ENCODE data around the gene SMC1B. TPM values are rescaled to one million over a fixed set of nuclear protein-coding genes. Genes with fewer than 3 reads are reported as not detected.
"Not testable (repeated sequence)": the region's sequence is repeated elsewhere in the genome, so short reads cannot be mapped to it uniquely, and the experiment has no call there.

The SMC1B gene
- total RNA-seq, 1 experiment from 2014 or later: 0.12 TPM

GRCh38 chr22:45446216-45446615 lies 32.8 kb upstream of the SMC1B start:
- DNase-seq (ENCODE audit: low read depth): no peak

- DNase-seq (ENCODE audit: low read depth): no peak
Measured at GRCh38 chr22:45445031-45445710, 31.8 kb upstream of the SMC1B start.

DNA sequence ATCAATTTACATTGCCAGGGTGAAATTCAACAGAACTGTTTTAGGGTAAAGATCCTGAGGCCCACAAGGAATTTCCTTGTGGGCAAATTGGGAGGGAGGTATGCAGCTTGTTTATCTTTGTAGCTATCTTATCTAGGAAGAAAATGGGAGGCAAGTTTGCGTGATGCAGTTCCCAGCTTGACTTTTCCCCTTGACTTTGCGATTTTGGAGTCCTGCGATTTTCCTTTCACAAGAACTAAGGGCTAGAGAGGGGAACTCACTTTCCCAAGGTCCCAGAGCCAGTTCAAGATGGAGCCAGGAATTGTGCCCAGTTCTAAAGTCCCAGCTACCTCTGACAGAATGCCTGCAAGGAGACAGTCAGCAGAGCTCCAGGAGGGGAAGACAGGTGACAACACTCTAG lies 30.8 kb upstream of the SMC1B start:
- no peak for DNase-seq (ENCODE audit: low read depth)

DNA sequence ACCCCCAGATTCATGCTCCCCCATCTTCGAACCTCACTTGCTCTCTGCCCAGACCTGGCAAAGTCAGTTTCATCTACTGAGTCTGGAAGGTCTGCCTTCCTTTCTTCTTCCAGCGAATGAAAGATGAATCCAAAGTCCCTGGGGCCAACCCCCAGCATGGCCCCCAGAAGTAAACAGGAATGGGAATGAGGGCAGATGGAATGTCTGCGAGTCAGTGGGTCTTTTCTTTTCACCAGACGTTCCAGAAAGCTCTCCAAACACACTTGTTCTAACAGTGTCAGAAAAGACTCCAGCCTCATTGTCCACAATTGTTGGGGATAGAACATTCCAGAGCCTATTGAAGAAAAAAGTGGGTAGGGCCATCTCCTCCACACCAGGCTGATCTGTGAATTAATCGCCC lies 28.7 kb upstream of the SMC1B start:
- DNase-seq (ENCODE audit: low read depth): no peak

DNA sequence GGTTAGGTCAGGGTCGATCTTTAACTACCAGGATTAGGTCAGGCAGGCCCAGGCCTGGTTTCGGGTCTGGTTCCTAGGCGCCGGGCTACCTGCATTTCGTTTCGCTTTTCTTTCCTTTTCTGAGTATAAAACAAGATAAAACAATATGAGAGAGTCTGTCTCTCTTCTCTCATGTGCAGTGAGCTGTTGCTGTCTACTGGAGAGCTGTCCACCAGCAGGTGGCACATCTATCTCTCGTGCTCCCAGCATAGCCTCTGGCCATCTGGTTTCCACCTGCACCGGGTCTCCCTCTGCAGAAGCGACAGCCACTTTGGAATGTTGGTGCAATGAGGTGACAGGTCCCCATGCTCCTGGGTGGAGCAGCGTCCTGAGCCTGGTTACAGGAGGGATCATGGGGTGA lies 27.7 kb upstream of the SMC1B start:
- DNase-seq (ENCODE audit: low read depth): peak; percentile 31

GRCh38 chr22:45440688-45441087 lies 27.3 kb upstream of the SMC1B start:
- not testable (repeated sequence) for DNase-seq (ENCODE audit: low read depth)

DNA sequence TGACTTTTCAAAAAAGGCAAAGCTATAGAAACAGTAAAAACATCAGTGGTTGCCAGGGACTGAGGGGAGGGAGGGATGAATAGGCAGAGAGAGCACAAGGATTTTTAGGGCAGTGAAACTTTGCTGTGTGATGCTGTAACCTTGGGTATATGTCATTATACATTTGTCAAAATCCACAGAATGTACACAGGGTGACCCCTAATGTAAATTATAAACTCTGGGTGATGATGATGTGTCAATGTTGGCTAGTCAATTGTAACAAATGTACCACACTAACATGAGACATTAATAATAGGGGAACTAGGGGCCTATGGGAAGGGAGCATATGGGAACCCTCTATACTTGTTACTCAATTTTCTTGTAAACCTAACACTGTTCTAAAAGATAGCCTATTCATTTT lies 24.9 kb upstream of the SMC1B start:
- DNase-seq (ENCODE audit: low read depth): no peak

GRCh38 chr22:45436871-45437517 lies 23.6 kb upstream of the SMC1B start:
- DNase-seq (ENCODE audit: low read depth): not testable (repeated sequence)

- peak; percentile 73 for DNase-seq (ENCODE audit: low read depth)
Measured at GRCh38 chr22:45435544-45436139, 22.2 kb upstream of the SMC1B start.

DNA sequence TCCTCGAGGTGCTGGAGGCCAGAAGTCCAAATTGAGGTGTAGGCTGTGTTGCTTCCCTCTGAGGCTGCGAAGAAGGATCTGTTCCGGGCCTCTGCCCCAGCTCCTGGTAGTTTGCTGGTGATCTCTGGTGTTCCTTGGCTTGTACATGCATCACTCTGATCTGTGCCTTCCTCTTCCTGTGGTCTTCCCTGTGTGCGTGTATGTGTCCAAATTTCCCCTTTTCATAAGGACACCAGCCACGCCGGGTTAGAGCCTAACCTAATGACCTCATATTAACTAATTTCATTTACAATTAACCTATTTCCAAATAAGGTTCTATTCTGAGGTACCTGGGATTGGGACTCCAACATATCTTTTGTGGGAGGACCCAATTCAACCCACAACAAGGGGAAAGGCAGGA lies 21.6 kb upstream of the SMC1B start:
- DNase-seq (ENCODE audit: low read depth): no peak

GRCh38 chr22:45430871-45431270 lies 17.5 kb upstream of the SMC1B start:
- no peak for DNase-seq (ENCODE audit: low read depth)

DNA sequence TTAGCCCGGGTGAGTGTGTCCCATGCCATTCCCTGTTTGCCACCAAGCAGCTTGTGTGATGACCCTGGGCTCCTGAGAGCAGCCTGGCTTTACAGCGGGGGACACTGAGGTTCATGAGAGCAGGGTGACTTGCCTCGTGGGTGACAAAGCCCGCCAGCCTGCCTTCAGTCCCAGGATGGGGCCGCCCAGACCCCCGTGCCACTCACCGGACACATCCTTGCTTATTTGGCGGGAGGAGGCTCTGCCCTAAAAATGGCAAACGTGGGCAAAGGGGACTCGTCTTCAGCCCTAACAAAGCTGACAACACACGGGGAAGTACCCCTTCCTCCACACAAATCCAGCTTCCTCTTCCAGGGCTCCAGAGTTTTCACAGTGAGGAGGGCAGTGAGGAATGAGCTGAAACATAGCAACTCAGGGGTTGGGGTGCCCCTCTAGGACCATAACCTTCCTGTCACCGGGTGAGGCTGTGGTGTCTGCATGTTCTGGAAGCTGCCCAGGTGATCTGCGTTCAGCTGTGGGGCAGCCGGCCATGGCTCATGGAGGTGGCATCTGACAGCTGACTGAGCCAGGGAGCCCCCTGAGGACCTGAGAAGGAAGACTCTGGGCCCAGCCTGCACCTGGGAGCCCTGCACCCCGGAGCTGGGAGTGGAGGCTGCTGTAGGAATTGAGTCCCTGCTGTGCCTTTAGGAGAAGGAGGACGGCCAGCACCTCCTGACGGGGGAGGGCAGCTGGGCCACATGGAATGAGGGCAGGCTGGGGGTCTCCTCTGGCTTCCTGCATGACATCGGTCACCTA lies 16.8 kb upstream of the SMC1B start:
- DNase-seq (ENCODE audit: low read depth): no peak

DNA sequence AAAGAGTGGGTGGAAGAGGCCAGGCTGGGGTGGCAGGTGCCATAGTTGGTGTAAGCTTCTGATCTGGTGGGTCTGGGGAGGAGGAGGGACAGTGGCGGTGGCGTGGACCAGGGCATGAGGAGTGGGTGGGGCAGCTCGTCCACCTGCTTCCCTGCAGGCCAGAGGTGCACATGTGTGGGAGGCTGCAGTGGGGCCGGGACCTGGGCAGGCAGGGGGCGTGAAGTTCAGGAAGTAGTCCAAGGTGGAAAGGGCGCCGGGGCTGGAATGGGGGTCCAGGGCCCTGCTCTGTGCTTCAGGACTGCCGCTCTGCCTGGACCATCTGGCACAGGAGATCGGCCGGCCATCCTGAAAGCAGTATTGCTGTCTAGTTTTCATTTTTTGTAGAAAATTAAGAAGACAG lies 16.0 kb upstream of the SMC1B start:
- DNase-seq (ENCODE audit: low read depth): no peak

- DNase-seq (ENCODE audit: low read depth): no peak
Measured at GRCh38 chr22:45428391-45429385, 15.3 kb upstream of the SMC1B start.

DNA sequence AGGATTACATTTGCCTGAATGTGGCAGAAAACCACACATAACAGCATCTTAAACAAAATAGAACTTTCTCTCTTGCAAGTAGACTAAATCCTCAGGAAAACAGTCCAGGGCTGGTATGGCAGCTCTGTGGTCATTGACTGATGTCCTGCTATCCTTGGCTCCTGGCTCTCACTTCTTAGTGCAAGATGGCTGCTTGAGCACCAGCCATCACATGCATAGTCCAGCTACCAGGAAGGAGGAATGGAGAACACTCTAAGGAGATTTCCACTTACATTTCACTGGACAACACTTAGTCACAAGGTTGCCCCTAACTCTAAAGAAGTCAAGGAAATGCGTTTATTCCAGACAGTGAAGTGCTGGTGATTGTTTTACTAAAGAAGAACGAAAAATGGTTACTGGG lies 13.7 kb upstream of the SMC1B start:
- no peak for DNase-seq (ENCODE audit: low read depth)

DNA sequence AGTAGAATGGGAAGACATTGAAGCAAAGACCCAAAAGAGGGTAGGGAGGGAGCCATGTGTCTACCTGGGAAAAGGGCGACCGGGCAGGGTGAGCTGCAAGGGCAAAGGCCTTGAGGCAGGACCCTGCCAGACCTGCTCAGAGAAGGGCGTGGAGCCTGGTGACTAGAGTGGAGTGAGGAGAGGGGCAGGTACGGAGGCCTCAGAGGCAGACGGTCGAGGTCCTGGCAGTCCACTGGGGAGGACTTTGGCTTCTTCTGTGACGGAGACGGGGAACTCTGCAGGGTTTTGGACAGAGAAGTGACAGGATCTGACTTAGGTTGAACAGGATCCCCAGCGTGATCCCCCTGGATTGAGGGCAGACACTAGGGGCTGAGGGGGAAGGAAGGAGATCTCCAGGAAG lies 13.0 kb upstream of the SMC1B start:
- DNase-seq (ENCODE audit: low read depth): no peak

DNA sequence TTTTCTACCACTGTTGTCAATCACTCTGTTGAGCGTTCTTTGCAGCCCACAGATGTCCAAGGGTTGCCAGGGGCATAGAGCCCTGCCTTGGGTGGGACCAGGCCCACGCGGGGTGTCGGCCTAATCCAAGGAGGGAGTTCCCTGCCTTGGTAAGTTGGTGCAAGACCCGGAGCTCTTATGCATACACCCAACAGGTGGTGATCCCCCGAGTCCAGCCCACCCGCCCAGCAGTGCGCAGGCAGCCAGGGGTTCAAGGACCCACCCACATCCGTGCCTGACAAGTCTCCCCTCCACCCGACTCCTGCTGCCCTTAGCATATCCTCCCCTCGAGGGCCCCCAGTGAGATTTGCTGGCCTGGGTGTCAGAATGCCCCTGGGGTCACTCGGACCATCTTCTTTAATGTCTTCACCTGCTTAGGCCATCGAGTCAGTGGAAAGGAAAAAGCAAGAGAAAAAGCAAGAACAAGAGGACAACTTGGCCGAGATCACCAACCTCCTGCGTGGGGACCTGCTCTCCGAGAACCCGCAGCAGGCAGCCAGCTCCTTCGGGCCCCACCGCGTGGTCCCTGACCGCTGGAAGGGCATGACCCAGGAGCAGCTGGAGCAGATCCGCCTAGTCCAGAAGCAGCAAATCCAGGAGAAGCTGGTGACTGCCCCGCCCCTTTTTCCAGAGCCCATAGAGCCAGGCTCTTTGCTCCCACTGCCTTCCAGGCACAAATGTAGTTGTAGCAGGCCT lies 12.3 kb upstream of the SMC1B start:
- no peak for DNase-seq (ENCODE audit: low read depth)

GRCh38 chr22:45425101-45425500 lies 11.7 kb upstream of the SMC1B start:
- DNase-seq (ENCODE audit: low read depth): peak; percentile 9

GRCh38 chr22:45424241-45424731 lies 10.9 kb upstream of the SMC1B start:
- DNase-seq (ENCODE audit: low read depth): no peak

DNA sequence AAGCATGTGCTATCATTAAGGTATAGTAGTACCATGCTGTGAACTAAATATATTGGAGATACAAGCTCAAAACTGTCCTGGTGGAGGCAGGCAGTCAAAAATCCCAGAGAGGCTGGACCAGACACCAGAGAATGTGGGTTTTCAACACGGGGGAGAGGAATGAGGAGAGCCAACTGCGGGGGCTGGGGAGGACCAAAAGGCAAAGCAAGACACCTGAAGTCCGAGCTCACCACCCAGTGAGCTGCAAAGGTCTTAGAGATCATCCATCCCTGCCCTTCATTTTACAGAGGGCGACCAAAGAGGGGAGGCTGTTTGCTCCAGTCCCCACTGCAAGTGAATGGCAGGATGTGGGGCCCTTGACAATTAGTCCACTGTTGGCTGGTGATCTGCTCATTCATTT lies 10.1 kb upstream of the SMC1B start:
- no peak for DNase-seq (ENCODE audit: low read depth)

All from RPMI7951 (cell line).